Activated CD8-positive, alpha-beta memory T cell treated with anti-CD3 and anti-CD28 coated beads, Interleukin-2, amount 50 U/mL, for 4 hours (primary cell): ENCODE measurements around the gene CAMK1D.
"Not testable (repeated sequence)": the region's sequence is repeated elsewhere in the genome, so short reads cannot be mapped to it uniquely, and the experiment has no call there.

Experiments used
- DNase-seq: peaks from one replicate; pipeline ENCODE4 v3.0.0-alpha.2; 2020

The CAMK1D gene

DNA sequence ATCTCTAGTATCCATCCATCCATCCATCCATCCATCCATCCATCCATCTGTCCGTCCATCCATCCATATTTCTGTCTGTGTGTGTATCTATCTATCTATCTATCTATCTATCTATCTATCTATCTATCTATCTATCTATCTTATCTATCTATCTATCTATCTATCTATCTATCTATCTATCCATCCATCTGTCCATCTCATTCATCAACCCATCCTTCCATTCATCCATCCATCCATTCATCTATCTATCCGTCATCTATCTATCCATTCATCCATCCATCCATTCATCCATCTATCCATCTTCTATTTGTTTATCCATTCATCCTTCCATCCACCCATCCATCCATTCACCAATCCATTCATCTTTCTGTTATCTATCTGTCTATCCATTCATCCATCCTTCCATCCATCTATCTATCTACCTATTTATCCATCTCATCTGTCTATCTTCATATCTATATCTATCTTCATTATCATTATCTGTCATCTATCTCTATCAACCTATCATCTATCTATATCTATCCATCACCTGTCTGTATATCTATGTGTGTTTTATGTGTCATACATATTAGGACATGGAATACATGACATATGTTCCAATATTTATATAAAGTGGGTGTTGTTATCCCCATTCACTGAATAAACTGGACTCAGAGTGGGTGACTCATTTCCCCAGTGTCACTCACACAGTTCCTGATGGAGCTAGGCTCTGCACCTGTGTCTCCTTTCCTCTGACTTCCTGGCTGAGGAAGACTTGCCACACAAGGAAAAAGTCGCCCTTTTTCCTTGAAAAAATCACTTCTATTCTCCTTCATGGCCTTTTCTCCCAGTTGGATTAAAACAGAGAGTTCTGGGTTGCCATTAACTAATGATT is 452.1 kb downstream of the CAMK1D start:
- DNase-seq: no peak

DNA sequence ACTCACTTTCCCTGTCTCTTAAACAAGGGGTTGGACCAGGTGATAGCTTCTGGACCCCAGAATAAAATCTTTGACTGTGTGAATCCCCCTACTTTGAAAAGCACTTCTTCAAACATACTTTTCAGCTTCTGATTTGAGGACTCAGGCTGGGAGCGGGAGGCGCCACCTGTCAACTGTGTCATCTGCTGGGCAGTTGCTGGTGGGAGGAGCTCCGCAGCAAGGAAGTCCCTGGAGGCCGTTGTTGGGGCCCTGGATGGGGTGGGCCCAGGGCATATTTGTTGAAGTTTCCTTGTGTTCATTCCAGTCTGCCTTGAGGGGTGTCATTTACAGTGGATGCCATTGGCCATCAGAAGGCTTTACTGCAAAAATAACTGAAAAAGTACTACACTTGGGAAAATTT is 454.4 kb downstream of the CAMK1D start:
- no peak for DNase-seq

DNA sequence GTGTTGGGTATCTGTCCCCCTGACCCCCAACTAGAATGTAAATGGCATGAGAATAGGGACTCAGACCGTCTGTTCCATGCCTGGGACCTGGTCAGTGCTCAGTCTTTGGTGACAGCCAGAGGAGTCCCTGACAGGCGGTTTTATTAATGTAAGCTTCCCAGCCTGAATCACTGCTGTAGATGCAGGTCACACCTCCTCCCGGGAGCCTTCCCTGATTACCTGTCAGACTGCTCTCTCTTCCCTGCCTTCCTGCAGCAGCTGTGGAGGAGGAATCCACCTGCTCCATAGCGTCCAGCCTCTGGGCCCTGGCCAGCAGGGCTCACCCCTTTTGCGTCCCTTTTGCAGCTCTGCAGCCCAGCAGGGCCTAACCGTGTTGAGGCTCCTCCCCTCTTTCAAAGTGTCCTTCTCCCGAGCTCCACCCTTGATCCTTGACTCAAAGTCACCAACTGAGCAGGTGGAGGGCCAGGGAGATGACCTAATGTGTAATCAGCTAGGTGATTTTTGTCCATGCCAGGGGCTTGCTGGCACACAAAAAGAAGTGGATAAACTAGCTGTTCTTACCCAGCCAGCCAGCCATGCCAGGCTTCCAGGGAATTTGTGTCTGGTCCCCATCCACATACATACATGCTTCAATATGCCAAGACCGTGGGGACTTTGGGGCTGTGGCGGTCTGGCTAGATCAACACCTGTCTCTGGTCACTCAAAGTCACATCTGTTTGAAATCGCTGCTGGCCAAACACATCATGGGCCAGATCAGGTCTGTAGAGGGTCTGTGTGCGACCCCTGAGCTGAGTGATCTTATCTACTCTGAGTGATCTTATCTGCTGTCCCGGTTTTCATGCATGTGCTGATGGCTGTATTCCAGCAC is 457.1 kb downstream of the CAMK1D start:
- DNase-seq: no peak

DNA sequence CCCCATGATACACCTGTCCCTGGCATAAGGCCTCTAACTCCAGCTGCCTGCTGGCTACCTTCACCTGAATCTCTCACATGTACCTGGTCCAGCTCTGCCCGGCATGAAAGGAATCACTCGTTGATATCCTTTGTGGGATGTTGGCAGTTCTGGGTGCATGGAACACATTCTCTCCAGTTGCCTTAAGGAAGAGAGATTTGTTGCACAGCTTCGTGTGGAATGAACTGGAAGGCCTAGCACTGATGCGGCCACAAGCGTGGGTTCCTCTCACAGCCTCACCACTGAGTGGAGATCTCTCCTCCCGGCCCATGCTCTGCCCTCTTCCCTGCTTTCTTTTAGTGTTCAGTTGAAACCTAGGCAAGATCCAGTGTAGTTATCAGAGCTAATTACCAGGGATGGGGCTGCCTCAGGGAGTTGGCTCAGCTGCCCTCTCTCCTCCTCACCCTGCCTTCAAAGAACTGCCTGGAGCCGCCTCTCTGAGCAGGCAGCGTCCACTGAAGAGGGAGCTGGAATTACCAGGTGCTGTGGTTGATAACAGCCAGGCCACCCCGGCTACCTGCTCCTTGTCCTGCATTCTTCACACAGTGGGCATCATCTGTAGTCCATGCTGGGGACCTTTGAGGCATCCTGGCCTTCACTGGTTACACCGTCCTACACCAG is 457.9 kb downstream of the CAMK1D start:
- no peak for DNase-seq

DNA sequence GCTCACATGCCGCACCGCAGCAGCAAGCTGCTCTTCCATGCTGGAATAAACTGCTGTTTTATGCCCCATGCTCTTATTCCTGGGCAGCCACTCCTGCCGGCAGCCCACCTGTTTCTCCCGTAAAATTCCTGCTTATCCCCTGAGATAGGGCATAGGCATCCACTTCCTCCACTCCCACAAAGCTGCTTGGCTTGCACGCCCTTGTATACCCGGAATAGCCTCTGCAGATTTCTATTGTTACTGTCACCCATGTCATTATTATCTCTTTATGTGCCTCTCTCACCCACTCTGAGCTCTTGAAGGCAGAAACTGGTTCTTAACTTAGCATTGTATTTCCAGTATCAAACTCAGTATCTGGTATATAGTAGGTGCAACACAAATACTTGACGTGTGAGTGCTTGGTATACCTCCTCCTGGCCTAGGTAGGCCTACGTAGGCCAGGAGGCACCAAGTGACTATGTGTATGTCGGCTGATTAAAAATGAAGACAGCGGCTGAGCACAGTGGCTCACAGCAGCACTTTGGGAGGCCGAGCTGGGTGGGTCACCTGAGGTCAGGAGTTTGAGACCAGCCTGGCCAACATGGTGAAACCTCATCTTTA is 458.8 kb downstream of the CAMK1D start:
- DNase-seq: no peak

DNA sequence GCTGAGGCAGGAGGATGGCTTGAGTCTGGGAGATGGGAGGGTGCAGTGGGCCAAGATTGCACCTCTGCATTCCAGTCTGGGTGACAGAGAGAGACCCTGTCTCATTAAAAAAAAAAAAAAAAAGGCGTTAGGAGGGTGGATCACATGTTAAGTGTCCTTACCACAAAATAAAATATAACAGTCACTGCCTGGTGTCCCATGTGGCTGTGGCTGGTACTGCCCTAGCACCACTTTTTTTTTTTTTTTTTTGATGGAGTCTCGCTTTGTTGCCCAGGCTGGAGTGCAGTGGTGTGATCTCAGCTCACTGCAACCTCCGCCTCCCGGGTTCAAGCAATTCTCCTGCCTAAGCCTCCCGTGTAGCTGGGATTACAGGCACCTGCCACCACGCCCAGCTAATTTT is 460.7 kb downstream of the CAMK1D start:
- not testable (repeated sequence) for DNase-seq

DNA sequence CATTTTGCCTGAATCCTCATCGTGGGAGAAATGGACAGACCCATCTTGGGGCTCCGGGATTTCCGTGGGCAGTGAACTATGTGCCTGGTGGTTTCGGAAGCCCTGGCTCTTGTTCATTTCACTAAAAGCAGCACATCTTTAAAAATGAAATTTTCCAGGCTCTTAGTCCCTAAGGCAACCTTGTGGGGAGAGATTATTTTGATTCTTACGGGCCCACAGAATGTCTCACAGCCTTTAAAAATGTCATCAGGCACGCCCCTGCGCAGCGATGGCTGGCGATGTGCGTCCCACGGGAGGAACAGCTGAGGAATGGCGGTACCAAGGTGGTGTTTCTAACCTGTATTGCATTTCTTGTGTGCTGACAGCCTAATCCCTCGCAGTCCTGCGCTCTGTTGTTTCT is 462.5 kb downstream of the CAMK1D start:
- no peak for DNase-seq

DNA sequence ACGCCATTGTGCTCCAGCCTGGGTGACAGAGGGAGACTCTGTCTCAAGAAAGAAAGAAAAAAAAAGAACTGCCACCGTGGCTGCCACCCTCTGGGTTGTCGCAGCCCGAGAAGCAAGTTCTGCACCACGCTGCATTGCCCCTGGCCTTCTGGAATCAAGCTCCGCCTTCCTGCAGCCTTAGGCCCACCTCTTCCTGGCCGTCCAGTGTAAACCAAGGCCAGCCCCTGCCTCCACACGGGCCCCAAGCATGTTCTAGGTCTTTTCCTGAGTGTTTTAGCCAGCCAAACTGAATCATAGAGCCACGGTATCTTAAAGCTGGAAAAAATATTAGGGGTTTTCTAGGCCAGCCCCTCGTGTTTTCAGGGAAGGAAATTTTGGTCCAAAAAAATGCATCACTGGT is 463.2 kb downstream of the CAMK1D start:
- DNase-seq: no peak

DNA sequence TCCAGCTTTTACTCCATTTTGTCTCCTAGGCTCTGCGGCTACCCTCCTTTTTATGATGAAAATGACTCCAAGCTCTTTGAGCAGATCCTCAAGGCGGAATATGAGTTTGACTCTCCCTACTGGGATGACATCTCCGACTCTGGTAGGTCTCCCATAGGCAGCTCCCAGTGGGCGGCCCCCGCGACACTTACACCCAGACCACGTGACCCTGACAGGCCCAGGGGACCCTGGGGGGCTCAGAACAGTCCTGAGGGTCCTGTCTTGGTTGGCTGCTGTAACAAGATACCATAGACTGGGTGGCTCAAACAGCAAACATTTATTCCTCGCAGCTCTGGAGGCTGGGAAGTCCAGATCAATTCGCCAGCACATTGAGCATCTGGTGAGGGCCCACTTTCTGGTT is 464.8 kb downstream of the CAMK1D start:
- DNase-seq: no peak

DNA sequence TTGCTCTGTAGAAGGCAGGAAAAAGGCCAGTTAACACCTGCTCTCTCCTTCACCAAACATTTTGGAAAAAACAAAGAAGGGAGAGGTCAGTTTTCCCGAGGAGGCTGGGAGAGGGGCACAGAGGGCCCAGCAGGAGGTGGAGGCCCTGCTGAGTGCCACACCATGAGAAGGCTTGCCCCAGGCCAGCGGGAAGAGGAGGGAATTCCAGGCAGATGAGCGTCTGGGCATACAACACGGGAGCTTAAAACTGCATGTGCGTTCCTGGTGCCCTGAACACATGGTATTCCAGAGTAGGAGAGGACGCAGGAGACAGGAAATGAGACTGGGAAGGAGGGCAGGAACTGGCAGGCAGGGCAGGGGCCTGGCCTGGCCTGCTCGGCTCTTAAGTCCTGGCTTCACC is 469.7 kb downstream of the CAMK1D start:
- DNase-seq: no peak

DNA sequence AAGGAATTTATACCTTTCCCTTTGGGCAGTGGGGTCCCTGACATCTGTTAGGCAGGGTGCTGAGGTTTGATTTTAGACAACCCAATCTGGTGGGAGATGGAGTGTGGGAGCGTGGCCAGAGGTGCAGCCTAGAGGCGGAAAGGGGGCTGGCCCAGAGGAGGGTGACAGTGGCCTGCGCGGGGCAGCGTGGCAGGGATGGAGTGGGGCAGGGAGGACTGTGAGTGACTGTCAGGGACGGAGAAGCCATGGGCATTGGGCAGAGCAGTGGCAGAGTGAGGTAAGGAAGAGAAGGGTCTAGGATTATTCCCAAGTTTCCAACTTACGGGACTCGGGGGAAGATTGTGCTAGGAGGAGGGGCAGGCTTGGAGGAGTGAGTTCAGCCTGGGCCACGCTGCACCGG is 470.3 kb downstream of the CAMK1D start:
- no peak for DNase-seq

DNA sequence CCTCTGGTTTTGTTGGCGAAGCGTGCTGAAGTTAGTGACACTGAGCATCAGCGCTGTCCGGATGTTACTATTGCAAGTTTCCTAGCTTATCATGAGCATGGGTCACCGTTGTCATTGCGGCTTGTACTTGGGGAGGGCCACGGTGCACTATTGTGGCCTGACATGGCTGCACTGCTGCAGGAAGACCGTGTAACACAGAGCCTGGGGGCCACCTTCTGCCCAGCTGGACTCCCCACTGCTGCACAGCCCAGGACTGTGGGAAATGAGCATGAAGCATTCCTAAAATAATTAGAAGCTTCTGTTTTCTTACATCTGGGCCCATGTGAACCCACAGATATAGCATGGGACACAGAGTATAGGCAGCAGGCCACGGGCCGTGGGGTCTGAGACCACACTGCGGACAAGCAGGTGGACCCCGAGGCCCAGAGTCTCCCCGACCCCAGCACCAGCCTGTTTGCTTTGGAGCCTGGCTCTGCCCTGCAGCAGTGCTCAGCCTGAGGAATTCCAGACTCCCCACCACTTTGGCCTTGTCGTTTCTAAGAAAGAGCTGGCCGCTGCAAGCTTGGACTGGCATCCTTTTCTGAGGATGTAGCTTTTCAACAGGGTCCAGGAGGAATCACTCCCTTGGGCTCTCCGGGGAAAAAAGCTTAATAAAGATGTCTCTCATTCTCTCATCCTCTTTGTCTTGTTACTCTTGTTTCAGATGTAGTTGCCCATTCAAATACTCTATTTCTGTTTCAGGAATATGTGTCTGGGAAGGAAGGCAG is 473.0 kb downstream of the CAMK1D start:
- no peak for DNase-seq

DNA sequence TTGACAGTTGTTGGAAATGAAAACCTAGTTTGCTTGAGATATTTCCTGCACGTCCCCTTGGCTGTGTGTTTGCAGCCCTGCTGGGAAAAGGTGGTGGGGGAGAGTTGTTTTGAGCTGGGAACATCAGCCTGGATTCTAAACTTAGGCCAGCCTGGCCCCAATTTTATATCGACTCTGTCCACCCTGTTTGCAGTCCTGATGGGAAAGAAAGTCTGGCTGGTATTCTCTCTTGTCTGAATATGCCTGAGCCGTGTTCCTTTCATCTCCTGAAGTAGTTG is 473.5 kb downstream of the CAMK1D start:
- no peak for DNase-seq

DNA sequence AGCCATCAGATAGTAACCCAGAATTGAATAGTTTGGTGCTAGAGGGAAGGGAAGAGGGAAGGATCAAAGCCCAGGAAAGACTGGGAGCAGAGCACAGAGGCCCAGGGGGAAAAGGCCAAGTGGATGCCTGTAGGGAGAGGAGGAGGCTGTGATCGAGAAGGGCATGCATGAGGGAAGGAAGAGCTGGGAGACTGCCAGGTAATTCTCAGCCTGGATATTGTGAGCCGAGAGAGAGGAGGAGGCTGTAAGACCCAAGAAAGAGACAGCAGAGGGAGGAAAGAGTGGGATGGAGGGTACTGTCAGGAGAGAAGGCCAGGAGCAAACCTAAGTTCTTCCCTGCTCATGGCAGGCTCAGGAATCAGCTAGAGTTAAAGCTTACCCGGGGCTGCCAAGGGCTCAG is 474.0 kb downstream of the CAMK1D start:
- DNase-seq: no peak

DNA sequence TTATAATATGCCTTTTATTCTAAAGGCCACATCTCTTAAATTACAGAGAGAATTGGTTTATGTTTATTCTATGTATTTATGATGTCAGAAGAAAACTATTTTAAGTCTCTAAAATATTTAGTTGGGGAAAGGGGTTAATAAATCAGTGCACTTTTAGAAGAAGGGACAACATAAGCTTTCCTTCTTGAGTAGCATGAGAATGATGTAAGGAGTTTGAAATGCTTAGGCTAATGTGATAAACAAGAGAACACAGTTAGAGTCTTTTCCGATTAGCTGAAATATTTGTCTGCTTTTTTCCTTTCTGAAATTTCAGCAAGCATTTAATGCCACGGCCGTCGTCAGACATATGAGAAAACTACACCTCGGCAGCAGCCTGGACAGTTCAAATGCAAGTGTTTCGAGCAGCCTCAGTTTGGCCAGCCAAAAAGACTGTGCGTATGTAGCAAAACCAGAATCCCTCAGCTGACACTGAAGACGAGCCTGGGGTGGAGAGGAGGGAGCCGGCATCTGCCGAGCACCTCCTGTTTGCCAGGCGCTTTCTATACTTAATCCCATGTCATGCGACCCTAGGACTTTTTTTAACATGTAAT is 476.0 kb downstream of the CAMK1D start:
- no peak for DNase-seq

DNA sequence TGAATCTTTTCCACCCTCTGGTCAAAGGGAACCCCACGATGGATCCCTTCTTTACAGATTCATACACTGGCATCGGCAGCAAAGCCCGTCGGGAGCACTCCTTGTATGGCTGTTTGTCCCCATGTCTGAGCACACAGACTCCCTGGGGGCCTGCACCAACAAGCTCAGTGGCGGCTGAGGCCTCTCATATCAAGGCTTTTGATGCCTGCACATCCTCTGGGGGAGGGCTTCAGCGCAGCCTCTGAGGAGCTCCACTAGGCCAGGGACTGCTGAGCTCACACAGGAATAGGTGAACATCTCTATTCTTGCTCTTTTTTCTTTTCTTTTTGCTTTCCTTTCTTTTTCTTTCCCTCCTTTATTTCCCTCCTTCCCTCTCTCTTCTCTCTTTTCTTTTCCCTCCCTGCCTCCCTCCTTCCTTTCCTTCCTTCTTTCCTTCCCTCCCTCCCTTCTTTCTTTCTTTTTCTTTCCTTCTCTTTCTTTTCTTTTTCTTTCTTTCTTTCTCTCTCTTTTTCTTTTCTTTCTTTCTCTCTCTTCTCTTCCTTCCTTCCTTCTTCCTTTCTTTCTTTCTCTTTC is 477.5 kb downstream of the CAMK1D start:
- no peak for DNase-seq

DNA sequence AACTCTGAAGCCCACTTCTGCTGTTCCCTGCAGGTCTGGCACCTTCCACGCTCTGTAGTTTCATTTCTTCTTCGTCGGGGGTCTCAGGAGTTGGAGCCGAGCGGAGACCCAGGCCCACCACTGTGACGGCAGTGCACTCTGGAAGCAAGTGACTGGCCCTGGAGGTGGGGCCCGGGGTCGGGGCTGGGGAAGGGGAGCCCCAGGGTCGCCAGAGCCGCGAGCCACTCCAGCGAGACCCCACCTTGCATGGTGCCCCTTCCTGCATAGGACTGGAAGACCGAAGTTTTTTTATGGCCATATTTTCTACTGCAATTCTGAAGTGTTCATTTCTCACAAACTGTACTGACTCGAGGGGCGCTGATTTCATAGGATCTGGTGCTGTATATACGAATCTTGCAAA is 479.4 kb downstream of the CAMK1D start:
- DNase-seq: no peak

DNA sequence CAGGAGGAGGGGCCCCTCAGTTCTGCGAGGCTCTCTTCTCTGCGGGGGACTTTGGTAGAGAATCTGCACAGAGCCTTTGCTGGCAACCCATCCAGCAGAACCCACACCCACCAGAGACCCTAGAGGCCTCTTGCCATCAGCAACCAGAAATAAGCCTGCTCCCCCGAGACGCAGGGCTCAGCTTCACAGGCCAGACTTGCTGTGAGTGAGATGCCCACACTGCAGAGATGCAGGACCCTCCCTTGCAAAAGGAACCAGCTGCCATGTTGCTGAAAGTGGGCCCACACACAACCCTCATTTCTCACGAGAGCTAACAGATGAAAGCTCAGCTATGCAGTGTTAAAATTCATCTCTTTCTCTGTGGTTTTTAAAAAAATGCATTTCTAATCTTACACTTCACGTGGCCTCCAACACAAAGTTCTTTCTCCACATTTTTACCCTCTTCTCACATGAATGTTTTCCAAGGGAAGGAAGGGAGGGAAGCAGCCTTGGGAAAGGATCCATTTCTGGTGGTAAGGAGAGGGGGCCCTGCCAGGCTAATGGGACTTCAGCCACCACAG is 480.6 kb downstream of the CAMK1D start:
- no peak for DNase-seq

DNA sequence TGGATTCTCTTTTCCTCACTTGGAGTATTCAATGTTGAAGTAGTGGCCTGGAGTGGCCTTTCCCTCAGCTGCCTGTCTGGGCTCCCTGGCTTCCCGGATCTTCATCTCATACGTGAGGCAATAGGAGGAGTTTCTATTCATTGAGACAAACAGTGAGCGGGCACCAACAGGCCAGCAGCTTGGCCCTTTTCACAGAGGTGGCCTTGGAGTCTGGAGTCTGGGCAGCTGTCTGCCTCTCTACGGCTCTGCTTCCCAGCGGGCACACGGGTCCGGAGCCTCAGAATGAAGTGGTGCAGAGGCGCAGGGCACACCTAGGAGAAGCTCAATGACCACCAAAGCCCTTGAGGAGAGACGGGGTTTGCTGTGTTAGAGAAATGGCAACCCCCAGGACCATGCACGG is 482.7 kb downstream of the CAMK1D start:
- DNase-seq: no peak

DNA sequence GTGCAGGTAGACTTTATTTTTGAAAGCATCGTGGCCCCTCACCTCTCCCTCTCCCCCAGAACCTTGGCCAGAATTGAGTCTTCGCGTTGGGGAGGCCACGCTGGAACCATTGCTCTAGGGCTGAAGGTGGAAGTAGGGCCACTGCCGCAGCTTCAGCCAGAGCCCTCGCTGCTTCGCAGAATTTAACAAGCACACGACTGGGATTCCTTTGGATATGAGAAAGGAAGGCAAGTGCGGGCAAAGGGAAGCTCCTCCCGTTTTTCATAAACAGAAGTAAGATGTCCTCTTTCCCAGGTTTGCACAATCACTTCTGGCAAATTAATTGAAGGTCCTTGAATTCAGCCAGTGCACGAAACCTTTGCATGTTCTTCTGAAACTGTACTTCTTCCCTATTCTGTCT is 484.1 kb downstream of the CAMK1D start:
- DNase-seq: no peak

DNA sequence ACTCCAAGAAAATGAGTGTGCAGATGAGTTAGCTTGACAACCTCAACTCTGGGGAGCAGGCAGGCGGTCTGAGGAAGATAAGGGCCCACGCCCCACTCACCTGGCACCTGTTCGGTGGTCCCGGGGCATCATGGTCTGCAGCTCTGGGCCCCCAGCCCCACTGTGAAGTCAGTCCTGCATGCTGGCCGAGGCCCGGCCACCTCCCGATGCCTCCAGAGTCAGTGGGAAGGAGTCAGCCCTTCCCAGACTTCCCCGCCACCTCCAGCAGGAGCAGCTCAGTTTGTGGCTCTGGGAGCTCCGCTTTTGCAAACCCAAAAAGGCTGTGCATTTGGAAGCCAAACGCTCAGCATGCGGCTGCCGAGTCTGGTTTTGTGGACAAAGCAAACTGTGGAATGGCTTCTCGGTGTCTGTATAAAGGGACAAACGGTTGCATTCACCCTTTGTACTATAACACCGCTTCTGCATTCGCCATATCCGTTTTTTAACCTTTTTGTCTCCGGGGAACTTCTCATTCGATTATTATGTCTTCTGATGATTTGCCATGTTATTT is 484.8 kb downstream of the CAMK1D start:
- DNase-seq: no peak
